Measurements from ENCODE around the gene SRGAP3. TPM values are rescaled to one million over a fixed set of nuclear protein-coding genes. Genes with fewer than 3 reads are reported as not detected.

SRGAP3 gene
- polyA plus RNA-seq, 3 donors: 0.27 to 1.3 (median 0.87) TPM

- Histone ChIP-seq H3K79me2 (ENCODE audit: insufficient read depth, low read length) (no peaks in the 10 kb centered on the region), H3K4me2 (replicated peaks; ENCODE audit: extremely low read depth, low read length, poor library complexity, severe bottlenecking) (no peak overlapping the region), H3K4me1 (ENCODE audit: control insufficient read depth in 1 of 2, insufficient read depth in 2 of 2, low read length in 2 of 2) (no peaks in the 10 kb centered on the region), H3K36me3 (replicated peaks in 1 of 2; ENCODE audit: control insufficient read depth in 1 of 2, insufficient read depth in 2 of 2, low read length in 2 of 2) (no peaks in the 10 kb centered on the region), H3K9me3 (replicated peaks in 1 of 2; ENCODE audit: control insufficient read depth in 1 of 2, insufficient read depth in 1 of 2, low read length in 2 of 2) (no peaks in the 10 kb centered on the region), H3K27ac (ENCODE audit: low read depth in 1 of 2, low read length in 2 of 2) (no peak overlapping the region), H4K20me1 (ENCODE audit: insufficient read depth, low read length) (no peaks in the 10 kb centered on the region), H3K9ac (ENCODE audit: insufficient read depth, low read length, poor library complexity, severe bottlenecking) (no peak overlapping the region), H3K27me3 (ENCODE audit: control insufficient read depth in 2 of 2, insufficient read depth in 2 of 2, low read length in 2 of 2) (no peaks in the 10 kb centered on the region), H2AFZ (ENCODE audit: insufficient read depth, low read depth, low read length, poor library complexity, severe bottlenecking) (no peak overlapping the region), H3K4me3 (replicated peaks in 1 of 3; ENCODE audit: low read depth in 2 of 3, low read length in 3 of 3) (no peak overlapping the region)
- intact Hi-C loops (cut with micrococcal nuclease): no loop called here
- no peak for TF ChIP-seq CTCF (IDR thresholded peaks at IDR 0.05)
- no peak overlapping the region for H3K4me3 Mint-ChIP-seq
- DNase-seq: no peak
- peaks cover 0 to 2% (median 0%) of the 10 kb centered on the region in 7 donors for H3K9me3 Mint-ChIP-seq
- H3K36me3 Mint-ChIP-seq: no peaks in the 10 kb centered on the region
- WGBS (ENCODE audit: insufficient coverage): 94% methylated on average over 2 of the region's 5 CpGs
- H3K27ac Mint-ChIP-seq: peak overlapping the region in 1 of 7 donors; percentile 19
- peaks cover 5% of the 10 kb centered on the region for H3K4me1 Mint-ChIP-seq
- H3K27me3 Mint-ChIP-seq (ENCODE audit: low read depth in 3 of 3): peaks cover 0 to 2% (median 0%) of the 10 kb centered on the region in 3 donors
These were observed 48.2 kb downstream of the SRGAP3 start for GRCh38 chr3:9201266-9201665.

- no peaks in the 10 kb centered on the region for H3K79me2 ChIP-seq (ENCODE audit: insufficient read depth, low read length)
- Mint-ChIP-seq H3K9me3 (peaks cover 0 to 2% (median 0%) of the 10 kb centered on the region in 7 donors), H3K4me1 (no peaks in the 10 kb centered on the region), H3K27me3 (ENCODE audit: low read depth in 3 of 3) (peaks cover 0 to 2% (median 0%) of the 10 kb centered on the region in 3 donors), H3K36me3 (no peaks in the 10 kb centered on the region), H3K27ac (no peak overlapping the region), H3K4me3 (no peak overlapping the region)
- H3K27me3 ChIP-seq (ENCODE audit: control insufficient read depth in 2 of 2, insufficient read depth in 2 of 2, low read length in 2 of 2): no peaks in the 10 kb centered on the region
- WGBS (ENCODE audit: insufficient coverage): 94% methylated on average over 2 of the region's 3 CpGs
- H3K4me2 ChIP-seq (replicated peaks; ENCODE audit: extremely low read depth, low read length, poor library complexity, severe bottlenecking): no peak overlapping the region
- no peak overlapping the region for H3K4me3 ChIP-seq (replicated peaks in 1 of 3; ENCODE audit: low read depth in 2 of 3, low read length in 3 of 3)
- no peak overlapping the region for H3K9ac ChIP-seq (ENCODE audit: insufficient read depth, low read length, poor library complexity, severe bottlenecking)
- no peak overlapping the region for H2AFZ ChIP-seq (ENCODE audit: insufficient read depth, low read depth, low read length, poor library complexity, severe bottlenecking)
- no peak for TF ChIP-seq CTCF (IDR thresholded peaks at IDR 0.05)
- DNase-seq: no peak
- no peaks in the 10 kb centered on the region for H4K20me1 ChIP-seq (ENCODE audit: insufficient read depth, low read length)
- no peaks in the 10 kb centered on the region for H3K36me3 ChIP-seq (replicated peaks in 1 of 2; ENCODE audit: control insufficient read depth in 1 of 2, insufficient read depth in 2 of 2, low read length in 2 of 2)
- intact Hi-C loops (cut with micrococcal nuclease): no loop called here
- H3K27ac ChIP-seq (ENCODE audit: low read depth in 1 of 2, low read length in 2 of 2): no peak overlapping the region
- H3K9me3 ChIP-seq (replicated peaks in 1 of 2; ENCODE audit: control insufficient read depth in 1 of 2, insufficient read depth in 1 of 2, low read length in 2 of 2): no peaks in the 10 kb centered on the region
- no peaks in the 10 kb centered on the region for H3K4me1 ChIP-seq (ENCODE audit: control insufficient read depth in 1 of 2, insufficient read depth in 2 of 2, low read length in 2 of 2)
These were observed 49.7 kb downstream of the SRGAP3 start for GRCh38 chr3:9199775-9200174.

Data from CD14-positive monocyte (primary cell).